ENCODE data around the gene PARK7. TPM values are rescaled to one million over a fixed set of nuclear protein-coding genes. Genes with fewer than 3 reads are reported as not detected.

PARK7 gene
- total RNA-seq, 4 donors from 2014 or later = 161 to 216 (median 191) TPM

- no peak for DNase-seq (ENCODE audit: low spot score in 2 of 2)
- Histone ChIP-seq H3K9me3 (no peaks in the 10 kb centered on the region), H3K4me3 (no peak overlapping the region), H3K27ac (peak overlapping the region in 2 of 4 donors; percentile 28 to 36), H3K36me3 (peaks cover 0 to 10% (median 0%) of the 10 kb centered on the region in 3 donors), H3K27me3 (no peaks in the 10 kb centered on the region), H3K4me1 (peaks cover 4 to 88% (median 33%) of the 10 kb centered on the region in 4 donors)
- TF ChIP-seq POLR2A (IDR thresholded peaks at IDR 0.05) (no peak), CTCF (IDR thresholded peaks at IDR 0.05) (no peak), EP300 (IDR thresholded peaks at IDR 0.05) (no peak)
- WGBS, 2 donors = 80 to 86% methylated on average over 3 of the region's 3 CpGs
Observed at GRCh38 chr1:8018492-8019228, 57.1 kb downstream of the PARK7 start.

- no peak for DNase-seq (ENCODE audit: low spot score in 2 of 2)
- Histone ChIP-seq H3K36me3 (peaks cover 0 to 5% (median 0%) of the 10 kb centered on the region in 3 donors), H3K4me3 (no peak overlapping the region), H3K4me1 (peaks cover 4 to 87% (median 33%) of the 10 kb centered on the region in 4 donors), H3K27ac (peak overlapping the region in 2 of 4 donors; percentile 28 to 36), H3K9me3 (no peaks in the 10 kb centered on the region), H3K27me3 (no peaks in the 10 kb centered on the region)
- 93 to 95% methylated on average over 5 of the region's 5 CpGs for WGBS, 2 donors
- no peak for TF ChIP-seq POLR2A (IDR thresholded peaks at IDR 0.05)
- TF ChIP-seq EP300 (IDR thresholded peaks at IDR 0.05) = no peak
- no peak for TF ChIP-seq CTCF (IDR thresholded peaks at IDR 0.05)
Observed at GRCh38 chr1:8019229-8019620, 57.7 kb downstream of the PARK7 start.

- Histone ChIP-seq H3K27me3 (no peaks in the 10 kb centered on the region), H3K4me1 (peaks cover 4 to 84% (median 32%) of the 10 kb centered on the region in 4 donors), H3K4me3 (no peak overlapping the region), H3K36me3 (no peaks in the 10 kb centered on the region), H3K27ac (peak overlapping the region in 1 of 4 donors; percentile 36), H3K9me3 (no peaks in the 10 kb centered on the region)
- TF ChIP-seq CTCF (IDR thresholded peaks at IDR 0.05) (no peak), POLR2A (IDR thresholded peaks at IDR 0.05) (no peak), EP300 (IDR thresholded peaks at IDR 0.05) (no peak)
- DNase-seq (ENCODE audit: low spot score in 2 of 2) = no peak
Observed at GRCh38 chr1:8020032-8020431, 58.5 kb downstream of the PARK7 start.

GRCh38 chr1:8021676-8022266, 60.3 kb downstream of the PARK7 start:
- Histone ChIP-seq H3K27me3 (no peaks in the 10 kb centered on the region), H3K36me3 (no peaks in the 10 kb centered on the region), H3K4me3 (peak overlapping the region in 1 of 4 donors; percentile 18), H3K27ac (peak overlapping the region in 1 of 4 donors; percentile 96), H3K9me3 (no peaks in the 10 kb centered on the region), H3K4me1 (peaks cover 0 to 75% (median 18%) of the 10 kb centered on the region in 4 donors)
- DNase-seq (ENCODE audit: low spot score in 2 of 2) = no peak
- TF ChIP-seq CTCF (IDR thresholded peaks at IDR 0.05) = no peak
- TF ChIP-seq POLR2A (IDR thresholded peaks at IDR 0.05) = no peak
- TF ChIP-seq EP300 (IDR thresholded peaks at IDR 0.05) = no peak
- WGBS, 2 donors = 89 to 97% methylated on average over 6 of the region's 6 CpGs
